ENCODE measurements around the gene L3HYPDH. TPM values are rescaled to one million over a fixed set of nuclear protein-coding genes. Genes with fewer than 3 reads are reported as not detected.

Gene L3HYPDH
- 32.5 and 35.0 TPM in 2 replicates for total RNA-seq (2022)
- percentile 92 among the genes with signal in this experiment for Bru-seq, nascent RNA
- BruChase-seq, experiment 1, labeled RNA remaining after a 6-hour chase, result percentile 92 among the genes with signal in this experiment
- BruChase-seq, experiment 2, labeled RNA remaining after a 2-hour chase, result percentile 97 among the genes with signal in this experiment
- long read RNA-seq, transcript L3HYPDH-201 (5 exons, 1,527 nt), result major isoform, 16 of 38 reads
- long read RNA-seq, partial matches to known transcripts, result 6 of 38 reads
- long read RNA-seq, other reads (novel, unspliced or antisense), result 12 of 38 reads

DNA sequence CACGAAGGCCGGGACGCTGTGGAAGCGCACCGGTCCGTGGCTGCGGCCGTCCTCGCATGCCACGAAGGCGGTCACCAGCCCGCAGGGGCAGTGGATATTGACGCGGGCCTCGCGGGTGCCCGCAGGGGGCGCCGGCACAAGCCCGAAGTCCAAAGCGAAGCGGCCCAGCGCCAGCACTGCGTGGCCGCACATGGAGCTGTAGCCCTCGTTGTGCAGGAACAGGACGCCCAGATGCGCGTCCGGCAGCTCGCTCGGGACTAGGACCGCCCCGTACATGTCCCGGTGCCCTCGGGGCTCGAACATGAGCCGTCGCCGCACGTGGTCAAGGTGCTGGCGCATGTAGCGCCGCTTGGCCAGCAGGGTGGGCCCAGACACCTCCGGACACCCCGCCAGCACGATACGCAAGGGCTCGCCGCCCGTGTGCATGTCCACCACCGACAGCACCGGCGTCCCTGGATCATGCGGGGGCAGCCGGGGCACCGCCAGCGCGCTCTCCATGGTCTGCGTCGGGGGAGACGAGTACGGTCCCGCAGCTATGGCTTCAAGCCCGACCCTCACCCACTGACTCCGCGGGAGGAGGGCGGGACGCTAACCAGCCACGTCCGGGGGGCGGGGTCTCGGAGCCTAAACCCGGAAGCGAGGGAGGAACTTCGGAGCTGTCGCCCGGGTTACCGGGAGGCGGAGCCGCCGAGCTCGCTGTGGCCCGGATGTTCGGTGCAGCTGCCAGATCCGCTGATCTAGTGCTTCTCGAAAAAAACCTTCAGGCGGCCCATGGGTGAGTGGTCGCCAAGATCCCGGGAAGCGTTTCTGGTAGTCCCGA, at the start of gene L3HYPDH, which contains the start of gene JKAMP:
TSS of gene L3HYPDH (minus strand) at position 590 of the 820 bp plus-strand sequence. CDS start at position 498, 92 bp downstream.
TSS of gene JKAMP (plus strand) at position 699 of the 820 bp plus-strand sequence. CDS start at position 772, 73 bp downstream.
- TF ChIP-seq, protein P1, sequence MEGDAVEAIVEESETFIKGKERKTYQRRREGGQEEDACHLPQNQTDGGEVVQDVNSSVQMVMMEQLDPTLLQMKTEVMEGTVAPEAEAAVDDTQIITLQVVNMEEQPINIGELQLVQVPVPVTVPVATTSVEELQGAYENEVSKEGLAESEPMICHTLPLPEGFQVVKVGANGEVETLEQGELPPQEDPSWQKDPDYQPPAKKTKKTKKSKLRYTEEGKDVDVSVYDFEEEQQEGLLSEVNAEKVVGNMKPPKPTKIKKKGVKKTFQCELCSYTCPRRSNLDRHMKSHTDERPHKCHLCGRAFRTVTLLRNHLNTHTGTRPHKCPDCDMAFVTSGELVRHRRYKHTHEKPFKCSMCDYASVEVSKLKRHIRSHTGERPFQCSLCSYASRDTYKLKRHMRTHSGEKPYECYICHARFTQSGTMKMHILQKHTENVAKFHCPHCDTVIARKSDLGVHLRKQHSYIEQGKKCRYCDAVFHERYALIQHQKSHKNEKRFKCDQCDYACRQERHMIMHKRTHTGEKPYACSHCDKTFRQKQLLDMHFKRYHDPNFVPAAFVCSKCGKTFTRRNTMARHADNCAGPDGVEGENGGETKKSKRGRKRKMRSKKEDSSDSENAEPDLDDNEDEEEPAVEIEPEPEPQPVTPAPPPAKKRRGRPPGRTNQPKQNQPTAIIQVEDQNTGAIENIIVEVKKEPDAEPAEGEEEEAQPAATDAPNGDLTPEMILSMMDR (IDR thresholded peaks at IDR 0.05; ENCODE audit: unreplicated experiment), result peak; percentile 54
- peak; percentile 96 for DNase-seq (ENCODE audit: unreplicated experiment)
- ChIA-PET CTCF (interaction anchor here (0.6 to 1.3 kb wide), 10 partner anchors 12 to 1059 kb away, joined by 3 to 5 read pairs (median 3); no protein-coding TSS in a partner anchor), POLR2A (interaction anchor here (0.5 to 3.0 kb wide), 49 partner anchors 9 to 1186 kb away, joined by 3 to 19 read pairs (median 4); partner anchors contain the start of genes ARID4A, DAAM1, KIAA0586 and PPM1A)
- Mint-ChIP-seq H3K27ac (ENCODE audit: low read depth, unreplicated experiment) (peak within 1 kb of the TSS; percentile 86), H3K36me3 (ENCODE audit: insufficient read depth, unreplicated experiment) (peaks cover 29% of the 10 kb centered on the region), H3K4me1 (ENCODE audit: insufficient read depth, unreplicated experiment) (peaks cover 37% of the 10 kb centered on the region), H3K4me3 (ENCODE audit: unreplicated experiment) (peak within 1 kb of the TSS; percentile 89), H3K27me3 (ENCODE audit: insufficient read depth, unreplicated experiment) (no peaks in the 10 kb centered on the region), H3K9me3 (ENCODE audit: unreplicated experiment) (no peaks in the 10 kb centered on the region)
- no TSS peak for BruUV-seq (replicated peaks)
- intact Hi-C loops (cut with micrococcal nuclease), result loop anchor here (5.0 kb wide), 2 partner anchors 202 to 213 kb away; no protein-coding TSS in a partner anchor

DNA sequence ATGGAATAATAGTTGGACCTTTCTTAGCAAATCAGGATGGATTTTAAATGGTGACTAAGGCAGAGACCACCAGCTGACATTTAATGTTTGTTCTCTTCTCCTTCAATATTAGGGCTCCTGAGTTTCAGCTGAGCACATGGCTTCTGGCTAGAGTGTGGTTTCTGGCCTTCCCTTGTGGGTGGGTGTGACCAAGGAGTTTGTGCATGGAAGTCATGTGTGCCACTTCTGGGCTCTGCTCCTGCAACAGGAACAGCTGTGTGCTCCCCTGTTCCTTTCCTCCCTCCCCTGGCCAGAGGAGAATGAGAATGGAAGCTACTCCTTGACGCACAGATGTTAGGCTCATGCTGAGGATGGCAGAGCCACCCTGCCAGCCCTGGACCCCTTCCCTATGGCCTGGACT, 48.2 kb upstream of the L3HYPDH start:
- H3K4me1 Mint-ChIP-seq (ENCODE audit: insufficient read depth, unreplicated experiment), result peaks cover 8% of the 10 kb centered on the region
- intact Hi-C loops (cut with micrococcal nuclease), result no loop called here
- H3K4me3 Mint-ChIP-seq (ENCODE audit: unreplicated experiment), result no peak overlapping the region
- POLR2A ChIA-PET, result no interaction called here
- DNase-seq (ENCODE audit: unreplicated experiment), result no peak
- H3K27ac Mint-ChIP-seq (ENCODE audit: low read depth, unreplicated experiment), result no peak overlapping the region
- H3K36me3 Mint-ChIP-seq (ENCODE audit: insufficient read depth, unreplicated experiment), result no peaks in the 10 kb centered on the region
- no TSS peak for BruUV-seq (replicated peaks)
- no peaks in the 10 kb centered on the region for H3K27me3 Mint-ChIP-seq (ENCODE audit: insufficient read depth, unreplicated experiment)
- H3K9me3 Mint-ChIP-seq (ENCODE audit: unreplicated experiment), result peaks cover 4% of the 10 kb centered on the region
- CTCF ChIA-PET, result no interaction called here
- TF ChIP-seq, protein P1 (IDR thresholded peaks at IDR 0.05; ENCODE audit: unreplicated experiment), result no peak

DNA sequence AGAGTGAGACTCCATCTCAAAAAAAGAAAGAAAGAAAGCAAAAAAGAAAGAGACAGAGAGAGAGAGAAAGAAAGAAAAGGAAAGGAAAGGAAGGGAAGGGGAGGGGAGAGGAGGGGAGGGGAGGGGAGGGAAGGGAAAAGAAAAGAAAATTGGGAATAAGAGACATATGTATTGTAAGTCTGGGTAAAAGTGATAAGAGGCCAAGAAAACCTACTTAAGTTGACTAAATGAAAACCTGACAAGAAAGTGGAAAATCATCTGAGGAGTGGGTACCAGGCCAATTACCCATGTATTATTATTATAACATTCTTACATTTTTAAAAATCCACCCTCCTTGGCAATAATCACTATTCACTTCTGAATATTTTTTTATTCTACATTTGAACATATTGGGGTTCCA, 46.1 kb upstream of the L3HYPDH start:
- Mint-ChIP-seq H3K4me1 (ENCODE audit: insufficient read depth, unreplicated experiment) (no peaks in the 10 kb centered on the region), H3K9me3 (ENCODE audit: unreplicated experiment) (peaks cover 4% of the 10 kb centered on the region), H3K36me3 (ENCODE audit: insufficient read depth, unreplicated experiment) (no peaks in the 10 kb centered on the region), H3K27me3 (ENCODE audit: insufficient read depth, unreplicated experiment) (no peaks in the 10 kb centered on the region), H3K27ac (ENCODE audit: low read depth, unreplicated experiment) (no peak overlapping the region), H3K4me3 (ENCODE audit: unreplicated experiment) (no peak overlapping the region)
- intact Hi-C loops (cut with micrococcal nuclease), result no loop called here
- BruUV-seq (replicated peaks), result no TSS peak
- CTCF ChIA-PET, result no interaction called here
- DNase-seq (ENCODE audit: unreplicated experiment), result no peak
- TF ChIP-seq, protein P1 (IDR thresholded peaks at IDR 0.05; ENCODE audit: unreplicated experiment), result no peak
- POLR2A ChIA-PET, result no interaction called here

DNA sequence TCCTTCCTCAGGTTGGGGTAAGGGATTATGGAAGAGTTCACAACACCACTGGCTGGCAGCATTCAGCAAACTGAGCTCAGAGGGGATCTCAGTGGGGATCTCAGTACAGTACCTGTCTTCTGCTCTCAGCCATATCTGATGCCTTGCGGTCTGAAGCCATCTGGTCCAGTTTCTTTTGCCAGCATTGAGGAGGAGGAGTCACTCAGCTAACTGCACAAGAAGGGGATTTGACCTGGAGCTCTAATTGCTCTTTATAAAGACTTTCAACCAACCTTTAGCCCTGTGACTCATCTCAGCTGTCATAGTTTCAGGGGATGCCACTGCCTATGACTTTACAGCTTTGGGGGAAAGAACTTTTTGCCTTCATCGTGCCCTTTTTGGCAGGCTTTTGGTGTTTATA, 45.0 kb upstream of the L3HYPDH start:
- no peaks in the 10 kb centered on the region for H3K27me3 Mint-ChIP-seq (ENCODE audit: insufficient read depth, unreplicated experiment)
- no peaks in the 10 kb centered on the region for H3K36me3 Mint-ChIP-seq (ENCODE audit: insufficient read depth, unreplicated experiment)
- no TSS peak for BruUV-seq (replicated peaks)
- no peak overlapping the region for H3K27ac Mint-ChIP-seq (ENCODE audit: low read depth, unreplicated experiment)
- H3K4me1 Mint-ChIP-seq (ENCODE audit: insufficient read depth, unreplicated experiment), result no peaks in the 10 kb centered on the region
- H3K4me3 Mint-ChIP-seq (ENCODE audit: unreplicated experiment), result no peak overlapping the region
- POLR2A ChIA-PET, result no interaction called here
- H3K9me3 Mint-ChIP-seq (ENCODE audit: unreplicated experiment), result peaks cover 4% of the 10 kb centered on the region
- TF ChIP-seq, protein P1 (IDR thresholded peaks at IDR 0.05; ENCODE audit: unreplicated experiment), result no peak
- intact Hi-C loops (cut with micrococcal nuclease), result no loop called here
- CTCF ChIA-PET, result no interaction called here
- DNase-seq (ENCODE audit: unreplicated experiment), result no peak

Measured in MCF 10A (cell line).